ENCODE results near the gene KAZN. TPM values are rescaled to one million over a fixed set of nuclear protein-coding genes. Genes with fewer than 3 reads are reported as not detected.

The KAZN gene
- polyA plus RNA-seq, 2 of the 4 experiments (the other 2 are of a cell fraction), result 1.3 to 1.9 TPM

DNA sequence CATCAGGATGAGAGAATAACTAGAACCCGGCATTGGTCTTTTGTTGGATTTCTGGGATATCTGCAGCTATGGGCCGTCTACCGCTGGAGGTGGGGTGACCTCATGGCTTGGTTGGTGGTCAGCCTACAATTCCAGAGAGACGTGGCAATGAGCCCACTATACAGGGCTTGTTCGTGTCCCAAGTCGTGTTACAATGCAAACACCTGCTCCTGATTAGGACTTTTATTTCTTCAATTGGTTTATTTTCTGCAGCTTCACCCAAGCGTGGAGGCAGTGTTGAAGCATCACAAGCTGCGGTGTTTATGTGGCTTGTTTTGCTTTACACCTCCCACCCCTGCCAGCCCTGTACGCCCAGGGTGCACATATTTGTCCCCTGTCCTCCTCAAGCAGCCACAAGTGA lies 343.4 kb downstream of the KAZN start:
- Histone ChIP-seq H3K4me2 (no peak overlapping the region), H3K9me3 (no peaks in the 10 kb centered on the region), H3K27ac (no peak overlapping the region), H3K4me1 (no peaks in the 10 kb centered on the region), H3K4me3 (no peak overlapping the region)
- 95% methylated on average over 4 of the region's 9 CpGs for WGBS (ENCODE audit: missing lambda C conversion rate)
- no peak for DNase-seq (ENCODE audit: low read depth in 1 of 2, low spot score in 1 of 2)
- POLR2A ChIA-PET, result no interaction called here
- TF ChIP-seq RAD21 (conservative IDR thresholded peaks at IDR 0.05 in 1 of 2, IDR thresholded peaks at IDR 0.05 in 1 of 2), result no peak
- TF ChIP-seq RNF2 (IDR thresholded peaks at IDR 0.05; ENCODE audit: borderline replicate concordance, low read depth), result no peak
- no peak for TF ChIP-seq PHF8 (IDR thresholded peaks at IDR 0.05; ENCODE audit: borderline replicate concordance, low read depth)
- TF ChIP-seq JUN (IDR thresholded peaks at IDR 0.05), result no peak
- TF ChIP-seq, protein P1, sequence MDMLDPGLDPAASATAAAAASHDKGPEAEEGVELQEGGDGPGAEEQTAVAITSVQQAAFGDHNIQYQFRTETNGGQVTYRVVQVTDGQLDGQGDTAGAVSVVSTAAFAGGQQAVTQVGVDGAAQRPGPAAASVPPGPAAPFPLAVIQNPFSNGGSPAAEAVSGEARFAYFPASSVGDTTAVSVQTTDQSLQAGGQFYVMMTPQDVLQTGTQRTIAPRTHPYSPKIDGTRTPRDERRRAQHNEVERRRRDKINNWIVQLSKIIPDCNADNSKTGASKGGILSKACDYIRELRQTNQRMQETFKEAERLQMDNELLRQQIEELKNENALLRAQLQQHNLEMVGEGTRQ (IDR thresholded peaks at IDR 0.05), result no peak
- no peak for TF ChIP-seq KDM1A (IDR thresholded peaks at IDR 0.05; ENCODE audit: low read depth)
- no peak for TF ChIP-seq NFE2L2 (conservative IDR thresholded peaks at IDR 0.05; ENCODE audit: low read length)
- TF ChIP-seq, protein P2, sequence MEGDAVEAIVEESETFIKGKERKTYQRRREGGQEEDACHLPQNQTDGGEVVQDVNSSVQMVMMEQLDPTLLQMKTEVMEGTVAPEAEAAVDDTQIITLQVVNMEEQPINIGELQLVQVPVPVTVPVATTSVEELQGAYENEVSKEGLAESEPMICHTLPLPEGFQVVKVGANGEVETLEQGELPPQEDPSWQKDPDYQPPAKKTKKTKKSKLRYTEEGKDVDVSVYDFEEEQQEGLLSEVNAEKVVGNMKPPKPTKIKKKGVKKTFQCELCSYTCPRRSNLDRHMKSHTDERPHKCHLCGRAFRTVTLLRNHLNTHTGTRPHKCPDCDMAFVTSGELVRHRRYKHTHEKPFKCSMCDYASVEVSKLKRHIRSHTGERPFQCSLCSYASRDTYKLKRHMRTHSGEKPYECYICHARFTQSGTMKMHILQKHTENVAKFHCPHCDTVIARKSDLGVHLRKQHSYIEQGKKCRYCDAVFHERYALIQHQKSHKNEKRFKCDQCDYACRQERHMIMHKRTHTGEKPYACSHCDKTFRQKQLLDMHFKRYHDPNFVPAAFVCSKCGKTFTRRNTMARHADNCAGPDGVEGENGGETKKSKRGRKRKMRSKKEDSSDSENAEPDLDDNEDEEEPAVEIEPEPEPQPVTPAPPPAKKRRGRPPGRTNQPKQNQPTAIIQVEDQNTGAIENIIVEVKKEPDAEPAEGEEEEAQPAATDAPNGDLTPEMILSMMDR (IDR thresholded peaks at IDR 0.05), result no peak
- TF ChIP-seq GATA3 (IDR thresholded peaks at IDR 0.05; ENCODE audit: borderline replicate concordance), result no peak
- TF ChIP-seq ZC3H11A (IDR thresholded peaks at IDR 0.05), result no peak
- no peak for TF ChIP-seq ZSCAN20 (CRISPR knock-in tag; IDR thresholded peaks at IDR 0.05)
- no peak for TF ChIP-seq CHD2 (IDR thresholded peaks at IDR 0.05; ENCODE audit: low read length, partially characterized antibody)
- TF ChIP-seq, protein P3, sequence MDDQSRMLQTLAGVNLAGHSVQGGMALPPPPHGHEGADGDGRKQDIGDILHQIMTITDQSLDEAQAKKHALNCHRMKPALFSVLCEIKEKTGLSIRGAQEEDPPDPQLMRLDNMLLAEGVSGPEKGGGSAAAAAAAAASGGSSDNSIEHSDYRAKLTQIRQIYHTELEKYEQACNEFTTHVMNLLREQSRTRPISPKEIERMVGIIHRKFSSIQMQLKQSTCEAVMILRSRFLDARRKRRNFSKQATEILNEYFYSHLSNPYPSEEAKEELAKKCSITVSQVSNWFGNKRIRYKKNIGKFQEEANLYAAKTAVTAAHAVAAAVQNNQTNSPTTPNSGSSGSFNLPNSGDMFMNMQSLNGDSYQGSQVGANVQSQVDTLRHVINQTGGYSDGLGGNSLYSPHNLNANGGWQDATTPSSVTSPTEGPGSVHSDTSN (IDR thresholded peaks at IDR 0.05), result no peak
- TF ChIP-seq, protein P4, sequence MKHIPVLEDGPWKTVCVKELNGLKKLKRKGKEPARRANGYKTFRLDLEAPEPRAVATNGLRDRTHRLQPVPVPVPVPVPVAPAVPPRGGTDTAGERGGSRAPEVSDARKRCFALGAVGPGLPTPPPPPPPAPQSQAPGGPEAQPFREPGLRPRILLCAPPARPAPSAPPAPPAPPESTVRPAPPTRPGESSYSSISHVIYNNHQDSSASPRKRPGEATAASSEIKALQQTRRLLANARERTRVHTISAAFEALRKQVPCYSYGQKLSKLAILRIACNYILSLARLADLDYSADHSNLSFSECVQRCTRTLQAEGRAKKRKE (CRISPR knock-in tag; IDR thresholded peaks at IDR 0.05; ENCODE audit: low read depth), result no peak
- TF ChIP-seq FOSL2 (IDR thresholded peaks at IDR 0.05), result no peak
- TF ChIP-seq FOSL2 (CRISPR knock-in tag; IDR thresholded peaks at IDR 0.05), result no peak
- TF ChIP-seq MAFK (IDR thresholded peaks at IDR 0.05; ENCODE audit: partially characterized antibody), result no peak
- TF ChIP-seq HOXB5 (CRISPR knock-in tag; IDR thresholded peaks at IDR 0.05), result no peak
- no peak for FAIRE-seq
- CTCF ChIA-PET, result interaction anchor here (1.3 kb wide), 1 partner anchor 86 kb away, joined by 3 read pairs; no protein-coding TSS in a partner anchor
- ATAC-seq, result no peak

DNA sequence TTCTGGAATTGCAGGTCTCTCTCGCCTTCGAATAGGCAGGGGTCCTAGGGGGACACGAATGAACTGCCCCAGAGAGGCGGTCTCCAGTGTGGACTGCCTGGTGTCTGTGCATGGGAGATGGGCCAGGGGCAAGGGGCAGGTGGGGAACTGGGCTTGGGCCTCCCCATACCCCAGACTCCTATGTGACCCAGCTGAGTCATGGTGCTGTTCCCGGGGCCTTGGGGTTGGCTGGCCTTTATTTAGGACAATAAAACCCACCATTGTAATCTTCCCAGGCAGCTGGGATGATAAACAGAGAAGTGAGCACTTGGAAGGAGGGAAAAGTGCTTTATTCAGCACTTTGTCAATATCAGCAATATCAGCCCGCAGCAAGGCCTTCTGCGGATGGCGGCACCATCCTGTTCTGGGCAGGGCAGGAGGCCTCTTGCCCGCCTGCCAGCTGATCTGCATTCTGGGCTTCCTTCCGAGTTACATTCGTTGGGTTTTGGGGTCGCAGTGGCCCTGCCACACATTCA lies 346.0 kb downstream of the KAZN start:
- Histone ChIP-seq H3K27ac (no peak overlapping the region), H3K9me3 (no peaks in the 10 kb centered on the region), H3K4me2 (no peak overlapping the region), H3K4me1 (no peaks in the 10 kb centered on the region), H3K4me3 (no peak overlapping the region)
- no peak for DNase-seq (ENCODE audit: low read depth in 1 of 2, low spot score in 1 of 2)
- FAIRE-seq, result no peak
- ChIA-PET CTCF (no interaction called here), POLR2A (no interaction called here)
- 80% methylated on average over 10 of the region's 12 CpGs for WGBS (ENCODE audit: missing lambda C conversion rate)
- no peak for ATAC-seq
- TF ChIP-seq FOXS1 (CRISPR knock-in tag; IDR thresholded peaks at IDR 0.05) (no peak), EHF (CRISPR knock-in tag; IDR thresholded peaks at IDR 0.05) (no peak), RNF2 (IDR thresholded peaks at IDR 0.05; ENCODE audit: borderline replicate concordance, low read depth) (no peak), JUN (IDR thresholded peaks at IDR 0.05) (no peak), RFX5 (IDR thresholded peaks at IDR 0.05) (no peak), HDAC2 (IDR thresholded peaks at IDR 0.05) (no peak), CBX8 (IDR thresholded peaks at IDR 0.05) (no peak), TP53 (CRISPR knock-in tag; IDR thresholded peaks at IDR 0.05) (no peak), MAZ (IDR thresholded peaks at IDR 0.05; ENCODE audit: borderline replicate concordance, low read depth, low read length) (no peak), EHMT2 (IDR thresholded peaks at IDR 0.05; ENCODE audit: low read depth) (no peak), TFCP2L1 (CRISPR knock-in tag; IDR thresholded peaks at IDR 0.05) (no peak), BHLHE40 (IDR thresholded peaks at IDR 0.05; ENCODE audit: low read depth, low read length) (no peak)
- TF ChIP-seq, protein P2 (IDR thresholded peaks at IDR 0.05), result no peak
- TF ChIP-seq, protein P5, sequence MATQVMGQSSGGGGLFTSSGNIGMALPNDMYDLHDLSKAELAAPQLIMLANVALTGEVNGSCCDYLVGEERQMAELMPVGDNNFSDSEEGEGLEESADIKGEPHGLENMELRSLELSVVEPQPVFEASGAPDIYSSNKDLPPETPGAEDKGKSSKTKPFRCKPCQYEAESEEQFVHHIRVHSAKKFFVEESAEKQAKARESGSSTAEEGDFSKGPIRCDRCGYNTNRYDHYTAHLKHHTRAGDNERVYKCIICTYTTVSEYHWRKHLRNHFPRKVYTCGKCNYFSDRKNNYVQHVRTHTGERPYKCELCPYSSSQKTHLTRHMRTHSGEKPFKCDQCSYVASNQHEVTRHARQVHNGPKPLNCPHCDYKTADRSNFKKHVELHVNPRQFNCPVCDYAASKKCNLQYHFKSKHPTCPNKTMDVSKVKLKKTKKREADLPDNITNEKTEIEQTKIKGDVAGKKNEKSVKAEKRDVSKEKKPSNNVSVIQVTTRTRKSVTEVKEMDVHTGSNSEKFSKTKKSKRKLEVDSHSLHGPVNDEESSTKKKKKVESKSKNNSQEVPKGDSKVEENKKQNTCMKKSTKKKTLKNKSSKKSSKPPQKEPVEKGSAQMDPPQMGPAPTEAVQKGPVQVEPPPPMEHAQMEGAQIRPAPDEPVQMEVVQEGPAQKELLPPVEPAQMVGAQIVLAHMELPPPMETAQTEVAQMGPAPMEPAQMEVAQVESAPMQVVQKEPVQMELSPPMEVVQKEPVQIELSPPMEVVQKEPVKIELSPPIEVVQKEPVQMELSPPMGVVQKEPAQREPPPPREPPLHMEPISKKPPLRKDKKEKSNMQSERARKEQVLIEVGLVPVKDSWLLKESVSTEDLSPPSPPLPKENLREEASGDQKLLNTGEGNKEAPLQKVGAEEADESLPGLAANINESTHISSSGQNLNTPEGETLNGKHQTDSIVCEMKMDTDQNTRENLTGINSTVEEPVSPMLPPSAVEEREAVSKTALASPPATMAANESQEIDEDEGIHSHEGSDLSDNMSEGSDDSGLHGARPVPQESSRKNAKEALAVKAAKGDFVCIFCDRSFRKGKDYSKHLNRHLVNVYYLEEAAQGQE (IDR thresholded peaks at IDR 0.05), result no peak

All from A549 (cell line).